ENCODE data around the gene ITPK1. TPM values are rescaled to one million over a fixed set of nuclear protein-coding genes. Genes with fewer than 3 reads are reported as not detected.
A peak's percentile ranks its signal among the peaks of the same experiment; 100 is the strongest.

The ITPK1 gene
- total RNA-seq, 4 donors from 2014 or later = 37.5 to 47.5 (median 41.4) TPM

DNA sequence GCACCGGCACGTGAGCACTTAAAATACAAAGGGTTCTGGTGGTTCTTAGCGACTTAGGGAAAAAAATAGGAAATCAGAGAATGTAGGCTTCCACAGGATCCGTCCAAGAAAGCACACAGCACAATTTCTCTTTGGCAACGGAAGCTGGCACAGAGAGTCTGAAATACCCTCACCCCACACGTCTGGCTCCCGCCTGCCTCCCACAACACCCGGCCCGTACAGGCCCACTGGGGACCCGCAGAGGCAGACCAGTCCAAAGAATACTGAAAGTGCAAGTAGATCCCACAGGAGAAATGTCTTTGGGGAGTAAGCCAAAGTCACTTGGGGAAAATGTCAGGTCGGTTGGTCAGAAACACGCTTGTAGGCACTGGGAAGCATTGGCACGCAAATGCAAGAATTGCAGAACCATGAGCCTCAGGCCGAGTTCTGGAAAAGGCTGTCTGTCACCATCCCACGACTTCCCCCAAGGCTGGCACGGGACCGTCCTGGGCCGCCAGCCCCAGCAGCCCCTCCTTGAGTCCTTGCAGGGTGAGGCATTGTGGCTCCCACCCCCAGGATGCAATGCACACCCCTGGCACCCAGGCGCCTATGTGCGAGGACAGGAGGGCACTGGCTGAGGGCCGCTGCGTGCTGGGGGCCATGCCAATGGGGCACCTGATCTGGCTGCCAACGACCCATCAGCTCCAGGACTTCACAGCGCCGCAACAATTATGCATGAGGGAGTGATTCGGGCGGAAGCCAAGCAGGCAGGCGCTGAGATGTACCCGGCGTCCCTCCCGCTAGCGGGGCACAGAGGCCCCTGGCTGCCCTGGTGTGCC is 163.0 kb downstream of the ITPK1 start:
- DNase-seq (ENCODE audit: low spot score in 2 of 2) = no peak
- WGBS, 2 donors = 81 to 82% methylated on average over 29 to 32 of the region's 32 CpGs
- TF ChIP-seq CTCF (IDR thresholded peaks at IDR 0.05) (no peak), POLR2A (IDR thresholded peaks at IDR 0.05) (no peak)
- intact Hi-C loops (cut with DNase I; ENCODE audit: low total_unique reads) = loop anchor here (5.0 kb wide), 1 partner anchor 185 kb away; no protein-coding TSS in a partner anchor
- no peak overlapping the region for H3K4me3 ChIP-seq (ENCODE audit: low read depth, poor library complexity, severe bottlenecking)

DNA sequence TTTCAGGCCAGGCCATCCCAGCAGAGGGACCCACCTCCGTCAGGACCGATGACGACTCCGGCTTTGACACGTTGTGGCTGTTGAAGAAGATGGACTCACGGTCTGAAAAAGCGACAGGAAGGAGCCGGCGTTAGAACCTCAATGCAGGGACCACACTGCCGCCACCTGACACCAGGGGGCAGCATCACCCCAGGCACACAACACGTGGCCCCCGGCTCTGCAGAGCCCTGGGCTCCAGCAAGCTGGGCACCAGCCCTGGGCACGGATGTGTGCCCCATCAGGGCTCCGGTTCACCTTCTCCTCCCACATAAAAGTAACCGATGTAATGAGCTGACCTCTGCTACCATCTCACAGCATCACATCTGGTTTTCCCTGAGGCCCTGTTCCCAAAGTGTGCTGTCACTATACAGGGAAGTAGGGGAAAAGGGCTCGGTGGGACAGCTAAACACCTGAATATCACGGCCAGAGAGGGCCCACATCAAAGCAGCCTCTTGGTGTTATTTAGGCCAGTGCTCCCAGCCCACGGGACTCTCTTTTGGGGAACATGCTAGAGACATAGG is 163.7 kb downstream of the ITPK1 start:
- no peak for TF ChIP-seq POLR2A (IDR thresholded peaks at IDR 0.05)
- peak in 1 of 3 donors; percentile 59 for TF ChIP-seq CTCF (IDR thresholded peaks at IDR 0.05)
- H3K4me3 ChIP-seq (ENCODE audit: low read depth, poor library complexity, severe bottlenecking) = no peak overlapping the region
- 17 to 30% methylated on average over 7 to 17 of the region's 18 CpGs for WGBS, 2 donors
- DNase-seq (ENCODE audit: low spot score in 2 of 2) = peak; percentile 70 to 94
- intact Hi-C loops (cut with DNase I; ENCODE audit: low total_unique reads) = loop anchor here (5.0 kb wide), 1 partner anchor 185 kb away; no protein-coding TSS in a partner anchor

GRCh38 chr14:92951261-92951660 is 164.5 kb downstream of the ITPK1 start:
- intact Hi-C loops (cut with DNase I; ENCODE audit: low total_unique reads) = loop anchor here (5.0 kb wide), 1 partner anchor 186 kb away; no protein-coding TSS in a partner anchor
- no peak for DNase-seq (ENCODE audit: low spot score in 2 of 2)
- 93 to 96% methylated on average over 7 of the region's 7 CpGs for WGBS, 2 donors
- no peak overlapping the region for H3K4me3 ChIP-seq (ENCODE audit: low read depth, poor library complexity, severe bottlenecking)
- TF ChIP-seq CTCF (IDR thresholded peaks at IDR 0.05) (no peak), POLR2A (IDR thresholded peaks at IDR 0.05) (no peak)

GRCh38 chr14:92950773-92951172 is 165.0 kb downstream of the ITPK1 start:
- TF ChIP-seq CTCF (IDR thresholded peaks at IDR 0.05) (no peak), POLR2A (IDR thresholded peaks at IDR 0.05) (no peak)
- DNase-seq (ENCODE audit: low spot score in 2 of 2) = no peak
- 89 to 93% methylated on average over 6 of the region's 6 CpGs for WGBS, 2 donors
- no peak overlapping the region for H3K4me3 ChIP-seq (ENCODE audit: low read depth, poor library complexity, severe bottlenecking)
- intact Hi-C loops (cut with DNase I; ENCODE audit: low total_unique reads) = loop anchor here (5.0 kb wide), 1 partner anchor 187 kb away; no protein-coding TSS in a partner anchor

DNA sequence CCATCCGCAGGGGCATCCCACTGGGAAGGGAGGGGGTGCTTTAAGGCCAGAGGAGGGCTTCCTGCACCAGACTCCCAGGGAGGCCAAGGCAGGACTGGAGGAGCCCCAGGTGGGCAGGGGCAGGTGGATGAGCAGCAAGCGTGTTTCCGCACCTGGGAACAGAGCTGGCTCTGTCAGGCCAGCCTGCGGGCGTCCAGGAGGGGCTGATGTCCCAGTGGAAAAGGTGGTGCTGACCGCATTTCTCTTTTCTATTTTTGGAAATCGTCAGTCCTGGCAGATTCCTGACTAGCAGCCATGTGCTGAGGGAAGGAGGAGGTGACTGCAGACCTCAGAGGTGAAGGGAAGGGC is 165.6 kb downstream of the ITPK1 start:
- no peak for DNase-seq (ENCODE audit: low spot score in 2 of 2)
- intact Hi-C loops (cut with DNase I; ENCODE audit: low total_unique reads) = loop anchor here (5.0 kb wide), 1 partner anchor 187 kb away; no protein-coding TSS in a partner anchor
- 89 to 91% methylated on average over 7 of the region's 7 CpGs for WGBS, 2 donors
- H3K4me3 ChIP-seq (ENCODE audit: low read depth, poor library complexity, severe bottlenecking) = no peak overlapping the region
- no peak for TF ChIP-seq CTCF (IDR thresholded peaks at IDR 0.05)
